Measurements from ENCODE around the gene NPIPB5.
"Not testable (repeated sequence)": the region's sequence is repeated elsewhere in the genome, so short reads cannot be mapped to it uniquely, and the experiment has no call there.

DNA sequence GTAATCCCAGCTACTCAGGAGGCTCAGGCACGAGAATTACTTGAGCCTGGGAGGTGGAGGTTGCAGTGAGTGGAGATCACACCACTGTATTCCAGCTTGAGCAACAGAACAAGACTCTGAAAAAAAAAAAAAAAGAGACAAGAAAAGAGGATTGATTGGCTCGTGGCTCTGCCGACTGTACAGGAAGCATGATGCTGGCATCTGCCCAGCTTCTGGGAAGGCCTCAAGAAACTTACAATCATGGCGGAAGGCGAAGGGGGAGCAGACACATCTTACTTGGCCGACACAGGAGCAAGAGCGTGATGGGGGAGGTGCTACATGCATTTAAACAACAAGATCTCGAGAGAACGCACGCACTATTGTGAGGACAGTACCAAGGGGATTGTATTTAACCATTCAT, 40.5 kb downstream of the NPIPB5 start:
- not testable (repeated sequence) for TF ChIP-seq POLR2AphosphoS5 (IDR thresholded peaks at IDR 0.05; ENCODE audit: insufficient read depth in 1 of 2, low read depth in 1 of 2)
- TF ChIP-seq, protein P1, sequence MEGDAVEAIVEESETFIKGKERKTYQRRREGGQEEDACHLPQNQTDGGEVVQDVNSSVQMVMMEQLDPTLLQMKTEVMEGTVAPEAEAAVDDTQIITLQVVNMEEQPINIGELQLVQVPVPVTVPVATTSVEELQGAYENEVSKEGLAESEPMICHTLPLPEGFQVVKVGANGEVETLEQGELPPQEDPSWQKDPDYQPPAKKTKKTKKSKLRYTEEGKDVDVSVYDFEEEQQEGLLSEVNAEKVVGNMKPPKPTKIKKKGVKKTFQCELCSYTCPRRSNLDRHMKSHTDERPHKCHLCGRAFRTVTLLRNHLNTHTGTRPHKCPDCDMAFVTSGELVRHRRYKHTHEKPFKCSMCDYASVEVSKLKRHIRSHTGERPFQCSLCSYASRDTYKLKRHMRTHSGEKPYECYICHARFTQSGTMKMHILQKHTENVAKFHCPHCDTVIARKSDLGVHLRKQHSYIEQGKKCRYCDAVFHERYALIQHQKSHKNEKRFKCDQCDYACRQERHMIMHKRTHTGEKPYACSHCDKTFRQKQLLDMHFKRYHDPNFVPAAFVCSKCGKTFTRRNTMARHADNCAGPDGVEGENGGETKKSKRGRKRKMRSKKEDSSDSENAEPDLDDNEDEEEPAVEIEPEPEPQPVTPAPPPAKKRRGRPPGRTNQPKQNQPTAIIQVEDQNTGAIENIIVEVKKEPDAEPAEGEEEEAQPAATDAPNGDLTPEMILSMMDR (IDR thresholded peaks at IDR 0.05) = not testable (repeated sequence)

Measured in vagina (tissue), 2 donors.